Measurements from ENCODE around the gene MXRA7. TPM values are rescaled to one million over a fixed set of nuclear protein-coding genes. Genes with fewer than 3 reads are reported as not detected.

Gene MXRA7
- polyA plus RNA-seq, 1 experiment: 300 TPM

DNA sequence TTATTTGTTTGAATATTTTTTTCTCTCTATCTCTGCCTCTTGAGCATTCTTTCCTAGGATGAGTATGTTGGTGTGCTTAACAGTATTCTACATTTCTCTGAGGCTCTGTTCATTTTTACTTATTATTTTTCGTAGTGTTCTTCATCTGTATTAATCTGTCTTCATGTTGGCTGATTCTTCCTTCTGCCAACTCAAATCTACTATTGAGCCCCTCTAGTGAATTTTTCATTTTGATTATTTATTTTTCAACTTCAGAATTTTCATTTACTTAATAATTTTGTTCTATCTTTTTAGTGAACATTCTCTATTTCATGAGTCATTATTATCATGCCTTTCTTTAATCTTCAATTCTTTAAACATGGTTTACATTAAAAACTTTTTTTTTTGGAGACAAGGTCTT is 64.1 kb downstream of the MXRA7 start:
- ChIA-PET POLR2A (no interaction called here), CTCF (no interaction called here)
- no peak for DNase-seq (ENCODE audit: low read depth)
- TF ChIP-seq, protein P1, sequence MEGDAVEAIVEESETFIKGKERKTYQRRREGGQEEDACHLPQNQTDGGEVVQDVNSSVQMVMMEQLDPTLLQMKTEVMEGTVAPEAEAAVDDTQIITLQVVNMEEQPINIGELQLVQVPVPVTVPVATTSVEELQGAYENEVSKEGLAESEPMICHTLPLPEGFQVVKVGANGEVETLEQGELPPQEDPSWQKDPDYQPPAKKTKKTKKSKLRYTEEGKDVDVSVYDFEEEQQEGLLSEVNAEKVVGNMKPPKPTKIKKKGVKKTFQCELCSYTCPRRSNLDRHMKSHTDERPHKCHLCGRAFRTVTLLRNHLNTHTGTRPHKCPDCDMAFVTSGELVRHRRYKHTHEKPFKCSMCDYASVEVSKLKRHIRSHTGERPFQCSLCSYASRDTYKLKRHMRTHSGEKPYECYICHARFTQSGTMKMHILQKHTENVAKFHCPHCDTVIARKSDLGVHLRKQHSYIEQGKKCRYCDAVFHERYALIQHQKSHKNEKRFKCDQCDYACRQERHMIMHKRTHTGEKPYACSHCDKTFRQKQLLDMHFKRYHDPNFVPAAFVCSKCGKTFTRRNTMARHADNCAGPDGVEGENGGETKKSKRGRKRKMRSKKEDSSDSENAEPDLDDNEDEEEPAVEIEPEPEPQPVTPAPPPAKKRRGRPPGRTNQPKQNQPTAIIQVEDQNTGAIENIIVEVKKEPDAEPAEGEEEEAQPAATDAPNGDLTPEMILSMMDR (IDR thresholded peaks at IDR 0.05; ENCODE audit: insufficient read depth, low read depth, low read length): no peak
- Histone ChIP-seq H3K27me3 (ENCODE audit: control insufficient read depth, insufficient read depth, low read length) (peaks cover 9% of the 10 kb centered on the region), H3K4me3 (ENCODE audit: low read depth, low read length) (no peak overlapping the region), H3K36me3 (ENCODE audit: control insufficient read depth, insufficient read depth, low read length) (no peaks in the 10 kb centered on the region)

DNA sequence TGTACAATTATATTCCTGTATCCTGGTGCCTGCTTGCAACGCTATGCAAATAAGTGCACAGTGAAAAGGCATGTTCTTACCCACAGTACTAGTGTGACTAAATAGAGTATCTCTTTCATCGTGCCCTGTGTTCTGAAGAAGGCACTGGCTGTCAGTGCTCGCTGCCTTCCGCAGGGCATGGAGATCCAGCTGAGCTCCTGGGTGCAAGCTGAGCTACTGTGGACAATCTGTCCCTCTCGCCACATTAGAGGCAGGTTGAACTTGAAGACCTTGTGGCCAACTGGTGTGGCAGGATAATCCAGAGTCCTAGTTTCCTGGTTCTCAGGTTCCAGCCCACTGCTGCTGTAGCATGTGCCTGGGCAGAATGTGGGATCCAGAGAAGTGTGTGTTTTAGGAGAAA is 65.3 kb downstream of the MXRA7 start:
- TF ChIP-seq, protein P1 (IDR thresholded peaks at IDR 0.05; ENCODE audit: insufficient read depth, low read depth, low read length): no peak
- POLR2A ChIA-PET: no interaction called here
- DNase-seq (ENCODE audit: low read depth): no peak
- peaks cover 9% of the 10 kb centered on the region for H3K27me3 ChIP-seq (ENCODE audit: control insufficient read depth, insufficient read depth, low read length)
- no peak overlapping the region for H3K4me3 ChIP-seq (ENCODE audit: low read depth, low read length)
- no peaks in the 10 kb centered on the region for H3K36me3 ChIP-seq (ENCODE audit: control insufficient read depth, insufficient read depth, low read length)
- CTCF ChIA-PET: no interaction called here

- POLR2A ChIA-PET: no interaction called here
- CTCF ChIA-PET: no interaction called here
- Histone ChIP-seq H3K27me3 (ENCODE audit: control insufficient read depth, insufficient read depth, low read length) (peaks cover 9% of the 10 kb centered on the region), H3K36me3 (ENCODE audit: control insufficient read depth, insufficient read depth, low read length) (no peaks in the 10 kb centered on the region), H3K4me3 (ENCODE audit: low read depth, low read length) (no peak overlapping the region)
- TF ChIP-seq, protein P1 (IDR thresholded peaks at IDR 0.05; ENCODE audit: insufficient read depth, low read depth, low read length): no peak
- no peak for DNase-seq (ENCODE audit: low read depth)
Observed at GRCh38 chr17:76644995-76645394, 65.8 kb downstream of the MXRA7 start.

GRCh38 chr17:76643553-76644148 is 67.1 kb downstream of the MXRA7 start, which contains the start of gene ST6GALNAC1:
Gene ST6GALNAC1, minus strand, starts transcription at chr17:76643757. Its CDS starts 119 bp downstream, at chr17:76643638.
- ChIA-PET POLR2A (no interaction called here), CTCF (interaction anchor here (0.8 kb wide), 1 partner anchor 20 kb away, joined by 3 read pairs; no protein-coding TSS in a partner anchor)
- TF ChIP-seq, protein P1 (IDR thresholded peaks at IDR 0.05; ENCODE audit: insufficient read depth, low read depth, low read length): no peak
- peaks cover 9% of the 10 kb centered on the region for H3K27me3 ChIP-seq (ENCODE audit: control insufficient read depth, insufficient read depth, low read length)
- H3K4me3 ChIP-seq (ENCODE audit: low read depth, low read length): no peak within 1 kb of the TSS
- no peaks in the 10 kb centered on the region for H3K36me3 ChIP-seq (ENCODE audit: control insufficient read depth, insufficient read depth, low read length)
- no peak for DNase-seq (ENCODE audit: low read depth)

DNA sequence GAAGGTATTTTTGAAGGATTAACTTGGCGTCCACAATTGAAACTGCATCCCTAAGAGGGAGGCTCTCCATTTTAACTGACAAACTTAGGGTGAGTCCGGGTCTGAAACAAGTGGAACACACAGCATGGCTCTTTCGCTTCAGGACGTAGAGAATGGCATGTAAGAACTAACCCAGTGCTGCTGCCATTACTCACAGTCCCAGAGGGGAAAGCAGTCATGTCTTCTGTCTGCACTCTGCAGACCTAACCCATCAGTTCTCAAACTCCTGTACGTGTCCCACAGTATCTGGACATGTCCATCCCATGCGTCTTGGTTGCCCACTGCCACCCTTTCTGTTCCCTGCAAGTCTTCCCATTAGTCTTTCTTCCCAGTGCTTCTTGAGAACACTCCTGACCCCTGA is 67.8 kb downstream of the MXRA7 start:
- ChIA-PET CTCF (no interaction called here), POLR2A (no interaction called here)
- Histone ChIP-seq H3K4me3 (ENCODE audit: low read depth, low read length) (no peak overlapping the region), H3K36me3 (ENCODE audit: control insufficient read depth, insufficient read depth, low read length) (no peaks in the 10 kb centered on the region), H3K27me3 (ENCODE audit: control insufficient read depth, insufficient read depth, low read length) (peaks cover 8% of the 10 kb centered on the region)
- no peak for DNase-seq (ENCODE audit: low read depth)
- TF ChIP-seq, protein P1 (IDR thresholded peaks at IDR 0.05; ENCODE audit: insufficient read depth, low read depth, low read length): no peak

Measured in BJ (cell line).